HG03342 (cell line): ENCODE data around the gene NCKAP5L.

ENCODE experiments used
- ATAC-seq: cut with Tn5 transposase; IDR thresholded peaks from one replicate; pipeline ENCODE4 v1.9.1; 2021; ENCODE audit warnings: mild to moderate bottlenecking, moderate library complexity; ENCODE audit not compliant: unreplicated experiment

NCKAP5L gene

GRCh38 chr12:49803693-49804450 is 24.3 kb downstream of the NCKAP5L start:
- no peak for ATAC-seq

DNA sequence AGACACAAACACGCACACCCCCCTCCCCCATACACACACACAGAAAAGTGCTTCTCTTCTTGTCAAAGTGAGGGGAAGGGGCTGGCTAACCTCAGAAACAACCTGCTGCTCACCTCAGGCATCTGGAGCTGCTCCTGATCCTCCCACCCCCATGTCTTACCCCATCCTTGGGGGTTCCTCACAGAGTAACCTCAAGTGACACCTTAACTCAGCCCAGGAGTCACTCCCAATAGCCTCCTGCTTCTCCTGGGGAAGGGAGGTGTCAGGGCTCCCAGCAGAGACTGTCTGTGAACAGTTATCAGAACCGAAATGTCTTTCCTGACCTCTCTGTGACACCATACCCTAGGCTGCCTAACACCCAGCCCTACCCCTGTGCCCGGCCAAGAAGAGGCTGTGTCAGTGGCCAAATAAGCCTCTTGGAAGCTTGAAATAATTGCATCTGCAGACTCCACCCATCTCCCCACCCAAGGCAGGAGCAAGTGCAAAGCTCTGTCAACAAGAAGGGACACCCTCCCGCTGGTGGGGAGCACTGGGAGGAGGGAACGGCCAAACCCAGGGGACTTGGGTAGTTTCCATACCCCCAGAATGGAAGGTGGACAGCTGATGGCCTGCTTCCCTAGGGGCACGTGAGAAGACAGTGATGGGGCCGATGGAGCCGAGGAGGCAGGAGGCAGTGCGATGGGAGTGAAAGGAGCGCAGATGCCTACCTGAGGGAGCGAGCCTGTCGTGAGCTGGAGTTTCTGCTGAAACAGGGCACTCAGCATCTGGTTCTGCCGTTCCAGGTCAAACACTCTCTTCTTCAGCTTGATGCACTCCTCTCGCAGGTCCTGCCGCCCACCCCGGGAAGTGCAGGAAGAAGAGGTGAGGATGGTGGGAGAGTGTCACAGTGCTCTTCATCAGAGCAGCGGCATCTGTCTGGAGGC is 26.8 kb downstream of the NCKAP5L start:
- ATAC-seq, result no peak

- ATAC-seq, result no peak
These were observed 27.6 kb downstream of the NCKAP5L start for GRCh38 chr12:49800421-49801140.

DNA sequence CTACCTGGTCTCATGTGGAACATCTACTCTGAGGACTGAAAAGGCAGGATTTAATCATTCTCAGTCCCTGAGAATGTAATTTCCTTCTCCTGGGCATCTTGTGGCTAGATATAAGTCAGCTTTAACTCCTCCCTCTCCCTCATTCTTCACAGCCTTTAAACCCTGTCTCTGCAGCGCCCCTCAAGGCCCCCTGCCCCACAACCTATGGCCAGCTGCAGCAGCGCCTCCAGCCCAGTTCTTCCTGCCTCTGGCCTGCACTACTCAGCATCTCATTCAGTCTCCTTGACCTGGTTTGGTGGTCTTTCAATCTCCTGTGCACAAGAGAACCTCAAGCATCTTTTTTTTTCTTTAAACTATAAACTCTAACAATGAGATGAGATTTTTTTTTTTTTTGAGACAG is 29.3 kb downstream of the NCKAP5L start:
- ATAC-seq, result no peak

DNA sequence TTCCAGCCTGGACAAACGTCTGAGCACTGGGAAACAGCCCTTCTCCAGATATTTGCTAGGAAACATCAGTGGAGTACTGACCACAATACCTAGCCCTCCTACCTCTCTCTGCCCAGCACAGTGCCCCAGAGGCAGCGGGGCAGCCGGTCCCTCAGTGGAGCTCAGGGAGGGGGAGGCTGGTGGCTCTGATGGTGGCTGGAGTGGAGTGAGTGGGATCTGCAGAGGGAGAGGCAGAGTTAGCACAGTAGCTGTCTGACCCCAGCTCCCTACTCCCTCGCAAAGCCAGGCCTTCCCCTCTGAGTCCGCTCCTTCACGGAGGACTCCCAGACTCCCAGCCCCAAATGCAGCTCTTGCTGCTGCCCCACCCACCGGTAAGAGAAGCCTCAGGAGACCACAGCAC is 30.0 kb downstream of the NCKAP5L start:
- no peak for ATAC-seq

DNA sequence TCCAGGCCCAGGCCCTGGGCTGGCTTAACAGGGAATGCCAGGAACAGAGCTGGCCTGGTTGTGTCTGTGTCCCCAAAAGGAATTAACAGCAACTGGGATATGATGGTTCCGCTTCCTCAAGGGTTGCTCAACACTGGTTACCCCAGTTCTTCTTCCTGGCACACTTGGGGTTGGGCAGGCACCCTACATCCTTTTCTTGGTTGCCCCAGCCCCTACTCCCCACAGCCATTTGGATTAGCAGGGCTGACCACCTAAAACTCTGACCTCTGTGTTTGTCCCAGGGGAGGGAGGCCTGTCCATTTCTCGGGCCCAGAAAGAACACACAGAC is 30.8 kb downstream of the NCKAP5L start:
- ATAC-seq, result no peak

DNA sequence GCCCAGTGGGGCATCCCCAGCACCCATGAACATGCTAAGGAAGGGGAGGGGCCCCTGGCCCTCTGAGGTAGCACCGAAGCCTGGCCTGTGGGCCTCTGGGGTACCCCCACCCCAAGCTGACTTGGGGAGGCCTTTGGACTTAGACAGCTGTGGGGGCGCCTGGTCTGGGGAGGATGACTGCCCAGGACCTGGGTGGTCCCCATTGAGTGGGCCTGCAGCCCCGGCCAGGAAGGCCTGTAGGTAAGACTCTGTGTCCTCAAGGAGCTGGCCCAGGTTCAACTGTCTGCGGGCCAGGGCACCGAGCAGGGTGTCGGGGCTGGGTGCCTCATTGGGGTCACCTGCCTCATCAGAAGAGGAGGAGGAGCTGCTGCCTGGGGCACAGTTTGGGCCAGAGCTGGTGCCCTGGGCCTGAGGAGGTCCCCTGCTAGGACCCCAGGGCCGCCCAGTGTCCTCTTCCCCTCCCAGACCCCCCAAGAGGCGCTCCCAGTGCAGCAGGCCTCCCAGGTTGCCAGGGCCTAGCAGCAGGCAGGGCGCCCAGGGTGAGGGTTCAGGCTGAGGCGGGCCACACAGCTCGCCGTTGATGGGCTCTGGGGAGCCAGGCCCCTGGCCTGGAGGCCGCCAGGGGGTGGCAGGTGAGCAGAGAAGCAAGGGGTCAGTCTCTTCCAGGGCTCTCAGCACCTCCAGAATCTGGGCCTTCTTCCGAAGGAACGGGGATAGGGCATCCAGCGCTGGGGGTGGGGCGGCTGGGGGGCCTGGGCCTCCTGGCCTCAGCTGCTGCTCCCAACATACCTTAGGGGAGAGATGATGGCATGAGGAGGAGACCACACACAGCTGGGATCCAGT is 31.4 kb downstream of the NCKAP5L start:
- no peak for ATAC-seq

DNA sequence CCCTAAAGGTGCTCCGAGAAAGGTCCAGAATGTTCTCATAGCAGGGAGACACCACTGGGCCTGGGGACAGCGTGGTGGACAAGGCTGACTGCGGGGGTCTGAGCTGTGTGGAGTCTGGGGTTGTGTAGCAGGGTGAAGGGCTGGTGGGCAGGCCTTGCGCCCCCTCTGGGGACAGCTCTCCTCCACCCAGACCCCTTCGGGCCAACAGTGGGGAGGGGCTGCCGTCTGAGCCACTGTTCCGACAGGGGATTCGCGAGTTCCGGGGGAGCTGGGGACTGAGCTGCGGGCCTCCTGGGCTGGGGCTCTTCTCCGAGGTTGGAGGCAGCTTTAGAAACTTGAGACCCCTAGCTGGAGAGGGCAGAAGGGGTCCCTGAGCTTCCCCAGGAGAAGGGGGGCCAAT is 32.1 kb downstream of the NCKAP5L start:
- ATAC-seq, result no peak

GRCh38 chr12:49795654-49796105 is 32.5 kb downstream of the NCKAP5L start:
- no peak for ATAC-seq

GRCh38 chr12:49794811-49795653 is 33.2 kb downstream of the NCKAP5L start:
- no peak for ATAC-seq

GRCh38 chr12:49794021-49794420 is 34.2 kb downstream of the NCKAP5L start:
- no peak for ATAC-seq

GRCh38 chr12:49793620-49794019 is 34.6 kb downstream of the NCKAP5L start:
- no peak for ATAC-seq

- ATAC-seq, result no peak
These were observed 35.1 kb downstream of the NCKAP5L start for GRCh38 chr12:49792976-49793580.

- ATAC-seq, result no peak
These were observed 35.8 kb downstream of the NCKAP5L start for GRCh38 chr12:49792181-49792970.

DNA sequence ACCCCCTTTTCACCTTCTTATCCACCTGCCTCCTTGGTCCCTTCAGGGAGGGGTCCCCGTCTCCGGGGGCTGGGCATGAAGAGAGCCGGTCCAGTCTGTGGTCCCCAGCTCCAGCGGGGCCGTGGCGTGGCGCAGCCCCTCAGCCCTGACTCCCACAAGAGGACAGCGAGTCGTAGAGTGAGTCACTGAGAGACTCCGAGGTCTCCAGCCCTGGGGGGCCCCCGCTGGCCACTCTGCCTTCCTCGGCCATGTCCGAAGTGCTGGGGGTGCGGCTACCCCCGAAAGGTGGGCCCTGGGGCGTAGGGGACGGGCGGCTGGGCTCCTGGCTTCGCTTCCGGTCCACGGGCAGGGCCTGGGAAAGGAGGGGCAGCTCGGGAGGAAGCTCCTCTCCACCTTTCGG is 36.5 kb downstream of the NCKAP5L start:
- no peak for ATAC-seq

- no peak for ATAC-seq
These were observed 37.3 kb downstream of the NCKAP5L start for GRCh38 chr12:49790741-49791555.

DNA sequence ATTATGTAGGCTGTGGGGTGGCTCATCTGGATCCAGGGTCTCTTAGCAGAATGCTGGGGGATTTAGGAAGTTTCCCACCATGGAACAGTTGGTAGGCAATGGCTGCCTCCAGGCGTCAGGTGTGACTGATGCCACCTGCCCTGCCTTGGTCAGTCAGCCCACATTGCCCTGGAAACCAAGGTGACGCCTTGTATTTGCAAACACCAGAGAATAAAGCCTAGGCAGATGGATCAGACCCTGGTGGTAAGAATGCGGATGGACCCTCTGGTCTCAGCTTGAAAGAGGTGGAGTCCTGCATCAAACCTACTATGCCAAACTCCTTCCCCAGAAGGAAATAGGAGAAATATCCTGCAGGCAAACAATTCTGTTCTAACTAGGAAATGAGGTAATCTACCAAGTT is 38.2 kb downstream of the NCKAP5L start:
- ATAC-seq, result no peak

GRCh38 chr12:49787672-49788071 is 40.5 kb downstream of the NCKAP5L start:
- ATAC-seq, result no peak
